IMR-90 (cell line): ENCODE measurements around the gene EDEM3. TPM values are rescaled to one million over a fixed set of nuclear protein-coding genes. Genes with fewer than 3 reads are reported as not detected.

Experiments used
- ATAC-seq: fragments of 200-7000 bp; cut with Tn5 transposase; 2 replicates; pipeline ENCODE4 v1.9.1; 2020; ENCODE audit warnings: low read depth, mild to moderate bottlenecking, moderate library complexity
- BruUV-seq: library from RNA; stranded (reverse); fragments of 400-500 nt; replicated peaks from 2 replicates; lab custom pipeline; 2021; lab: Mats Ljungman, UMichigan
- CTCF ChIA-PET: fragments of 300-600 bp; formaldehyde crosslinking; extraction: SDS; loops from one replicate; lab custom pipeline; 2021; ENCODE audit warnings: antibody characterized with exemption; lab: Yijun Ruan, JAX
- POLR2A ChIA-PET: fragments of 300-600 bp; sonication (Branson Sonifier 250); formaldehyde crosslinking; loops from one replicate; lab custom pipeline; 2022; ENCODE audit warnings: antibody characterized with exemption; ENCODE audit not compliant: unreplicated experiment; lab: Charles Lee
- DNase-seq: peaks from one replicate; pipeline ENCODE4 v3.0.0; 2013
- H2AFZ ChIP-seq: replicated peaks from 2 replicates; pipeline ENCODE3; 2013; ENCODE audit warnings: low read length, mild to moderate bottlenecking; ENCODE audit not compliant: poor library complexity
- H2AK5ac ChIP-seq: 2 replicates; pipeline ENCODE4 v1.6.1; 2013; ENCODE audit warnings: low read depth, low read length, inconsistent platforms
- H2AK9ac ChIP-seq: replicated peaks from 2 replicates; pipeline ENCODE3; 2013; ENCODE audit warnings: mild to moderate bottlenecking, low read depth, low read length, moderate library complexity; ENCODE audit not compliant: poor library complexity
- H2BK120ac ChIP-seq: 2 replicates; pipeline ENCODE4 v1.6.1; 2013; ENCODE audit warnings: low read depth, low read length, inconsistent platforms
- H2BK15ac ChIP-seq: 3 replicates; pipeline ENCODE4 v1.6.1; 2013; ENCODE audit warnings: low read depth, low read length, inconsistent platforms
- H2BK20ac ChIP-seq: 2 replicates; pipeline ENCODE4 v1.6.1; 2013; ENCODE audit warnings: low read depth, mild to moderate bottlenecking, inconsistent platforms, low read length, moderate library complexity
- H2BK5ac ChIP-seq: 2 replicates; pipeline ENCODE4 v1.6.1; 2013; ENCODE audit warnings: mild to moderate bottlenecking, low read depth, low read length, inconsistent platforms; ENCODE audit not compliant: poor library complexity, severe bottlenecking
- H3K14ac ChIP-seq: replicated peaks from 2 replicates; pipeline ENCODE4 v1.6.1; 2013; ENCODE audit warnings: low read depth, low read length, inconsistent platforms
- H3K18ac ChIP-seq: 2 replicates; pipeline ENCODE4 v1.6.1; 2013; ENCODE audit warnings: low read depth, low read length, control low read depth
- H3K23ac ChIP-seq: 2 replicates; pipeline ENCODE4 v1.6.1; 2013; ENCODE audit warnings: low read depth, low read length, inconsistent platforms
- H3K27ac ChIP-seq: 2 replicates; pipeline ENCODE4 v1.5.1; 2013; ENCODE audit warnings: mild to moderate bottlenecking, control low read depth, low read length; ENCODE audit not compliant: insufficient read depth
- H3K27me3 ChIP-seq: 2 replicates; pipeline ENCODE4 v1.6.1; 2013; ENCODE audit warnings: low read length; ENCODE audit not compliant: control insufficient read depth, insufficient read depth
- H3K36me3 ChIP-seq: 2 replicates; pipeline ENCODE4 v1.6.1; 2013; ENCODE audit warnings: low read length, mixed read lengths; ENCODE audit not compliant: control insufficient read depth, insufficient read depth
- H3K4ac ChIP-seq: 2 replicates; pipeline ENCODE4 v1.6.1; 2013; ENCODE audit warnings: low read depth, low read length, inconsistent platforms
- H3K4me1 ChIP-seq: 2 replicates; pipeline ENCODE4 v1.6.1; 2013; ENCODE audit warnings: low read length, mixed read lengths; ENCODE audit not compliant: control insufficient read depth, insufficient read depth
- H3K4me2 ChIP-seq: 2 replicates; pipeline ENCODE4 v1.6.1; 2013; ENCODE audit warnings: low read depth, mild to moderate bottlenecking, control low read depth, low read length, moderate library complexity
- H3K4me3 ChIP-seq: 2 replicates; pipeline ENCODE4 v1.5.1; 2013; ENCODE audit warnings: low read depth, mild to moderate bottlenecking, control low read depth, low read length, moderate library complexity; ENCODE audit not compliant: insufficient read depth
- H3K56ac ChIP-seq: 2 replicates; pipeline ENCODE4 v1.6.1; 2013; ENCODE audit warnings: low read length, inconsistent platforms; ENCODE audit not compliant: insufficient read depth; ENCODE audit errors: extremely low read depth
- H3K79me1 ChIP-seq, 2 experiments: 2 replicates each; pipeline ENCODE4 v1.6.1; 2013; ENCODE audit warnings: low read length in 2 of 2, inconsistent platforms in 1 of 2, low read depth in 1 of 2
- H3K9ac ChIP-seq: 2 replicates; pipeline ENCODE4 v1.6.1; 2013; ENCODE audit warnings: low read depth, low read length, control low read depth
- H3K9me1 ChIP-seq: 2 replicates; pipeline ENCODE4 v1.6.1; 2013; ENCODE audit warnings: low read length, inconsistent platforms; ENCODE audit not compliant: insufficient read depth
- H3K9me3 ChIP-seq: 2 replicates; pipeline ENCODE4 v1.6.1; 2013; ENCODE audit warnings: low read length; ENCODE audit not compliant: control insufficient read depth, insufficient read depth
- H4K20me1 ChIP-seq: 2 replicates; pipeline ENCODE4 v1.6.1; 2013; ENCODE audit warnings: low read length, inconsistent platforms; ENCODE audit not compliant: insufficient read depth
- H4K5ac ChIP-seq: 2 replicates; pipeline ENCODE4 v1.6.1; 2013; ENCODE audit warnings: mild to moderate bottlenecking, low read depth, low read length, control low read depth
- H4K8ac ChIP-seq, 2 experiments: 2 replicates each; pipeline ENCODE4 v1.6.1; 2013; ENCODE audit warnings: low read depth in 2 of 2, low read length in 2 of 2, control low read depth in 1 of 2, inconsistent platforms in 1 of 2
- H4K91ac ChIP-seq: 2 replicates; pipeline ENCODE4 v1.6.1; 2013; ENCODE audit warnings: low read depth, low read length, inconsistent platforms; ENCODE audit not compliant: insufficient read depth
- BHLHE40 ChIP-seq: fragments of 150-350 bp; IDR thresholded peaks from 2 replicates; pipeline ENCODE4 v1.6.1; 2016; ENCODE audit warnings: mild to moderate bottlenecking, low read depth, low read length
- CTCF ChIP-seq: conservative IDR thresholded peaks from 2 replicates; pipeline ENCODE4 v1.5.1; 2012; ENCODE audit warnings: mild to moderate bottlenecking, low read depth, low read length, improper control_type of control experiment
- MXI1 ChIP-seq: IDR thresholded peaks from 2 replicates; pipeline ENCODE4 v1.6.1; 2012; ENCODE audit warnings: low read depth, mild to moderate bottlenecking, low read length, moderate library complexity, borderline replicate concordance
- SMC3 ChIP-seq: fragments of 150-350 bp; IDR thresholded peaks from 2 replicates; pipeline ENCODE4 v1.6.1; 2016; ENCODE audit warnings: low read depth, mild to moderate bottlenecking, antibody characterized with exemption, low read length, moderate library complexity
- USF2 ChIP-seq: fragments of 150-350 bp; IDR thresholded peaks from 2 replicates; pipeline ENCODE4 v1.6.1; 2017; ENCODE audit warnings: mild to moderate bottlenecking, antibody characterized with exemption, low read length, low read depth
- dilution Hi-C: fragments of 300-500 bp; cut with HindIII; formaldehyde crosslinking; loops from one replicate; pipeline ENCODE4 v1.14.3; 2018; ENCODE audit warnings: low sequenced_read_pairs; ENCODE audit not compliant: unreplicated experiment
- in situ Hi-C: fragments of 300-500 bp; cut with MboI; formaldehyde crosslinking; loops from 3 replicates; pipeline ENCODE4 v1.14.3; 2019; ENCODE audit warnings: low sequenced_read_pairs, inconsistent platforms, mixed read lengths
- intact Hi-C: fragments of 100-400 bp; cut with micrococcal nuclease; formaldehyde crosslinking; loops from 2 replicates; pipeline ENCODE4 v1.10.0; 2022
- polyA plus RNA-seq, 3 experiments: library from polyadenylated mRNA; depleted of rRNA; stranded (reverse); fragments of >200 nt; gene quantifications; 2 replicates each; pipeline ENCODE4 v1.2.3, GENCODE V29; 2012; ENCODE audit warnings: low replicate concordance in 1 of 3
- total RNA-seq: library from RNA; depleted of rRNA; stranded (reverse); fragments of >200 nt; gene quantifications from 2 replicates; pipeline ENCODE4 v1.2.3, GENCODE V29; 2012
- TF ChIP-seq, protein P1 (sequence below): fragments of 150-350 bp; IDR thresholded peaks from 2 replicates; pipeline ENCODE4 v1.6.1; 2016; ENCODE audit warnings: low read depth, mild to moderate bottlenecking, low read length, moderate library complexity, borderline replicate concordance

The EDEM3 gene
- total and polyA plus RNA-seq, 2 of the 4 experiments (the other 2 are of a cell fraction), result 17.5 to 29.9 TPM

GRCh38 chr1:184775329-184775728 is 20.7 kb upstream of the EDEM3 start:
- H2BK120ac ChIP-seq, result no peak overlapping the region
- ATAC-seq, result no peak
- H4K91ac ChIP-seq, result no peak overlapping the region
- H3K56ac ChIP-seq, result no peak overlapping the region
- H2BK15ac ChIP-seq, result no peak overlapping the region
- H3K9me1 ChIP-seq, result no peaks in the 10 kb centered on the region
- H3K27me3 ChIP-seq, result no peaks in the 10 kb centered on the region
- H3K4me3 ChIP-seq, result no peak overlapping the region
- no peaks in the 10 kb centered on the region for H4K20me1 ChIP-seq
- H3K4me1 ChIP-seq, result no peaks in the 10 kb centered on the region
- no peak overlapping the region for H3K4ac ChIP-seq
- no peak overlapping the region for H2BK20ac ChIP-seq
- DNase-seq, result no peak
- no peak overlapping the region for H4K5ac ChIP-seq
- no TSS peak for BruUV-seq
- TF ChIP-seq SMC3 (no peak), BHLHE40 (no peak), USF2 (no peak), CTCF (no peak), MXI1 (no peak)
- TF ChIP-seq, protein P1, sequence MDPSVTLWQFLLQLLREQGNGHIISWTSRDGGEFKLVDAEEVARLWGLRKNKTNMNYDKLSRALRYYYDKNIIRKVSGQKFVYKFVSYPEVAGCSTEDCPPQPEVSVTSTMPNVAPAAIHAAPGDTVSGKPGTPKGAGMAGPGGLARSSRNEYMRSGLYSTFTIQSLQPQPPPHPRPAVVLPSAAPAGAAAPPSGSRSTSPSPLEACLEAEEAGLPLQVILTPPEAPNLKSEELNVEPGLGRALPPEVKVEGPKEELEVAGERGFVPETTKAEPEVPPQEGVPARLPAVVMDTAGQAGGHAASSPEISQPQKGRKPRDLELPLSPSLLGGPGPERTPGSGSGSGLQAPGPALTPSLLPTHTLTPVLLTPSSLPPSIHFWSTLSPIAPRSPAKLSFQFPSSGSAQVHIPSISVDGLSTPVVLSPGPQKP, result no peak
- H2AK9ac ChIP-seq, result no peak overlapping the region
- in situ Hi-C loops (no loop called here), intact Hi-C loops (no loop called here), dilution Hi-C loops (no loop called here)
- ChIA-PET CTCF (no interaction called here), POLR2A (no interaction called here)
- H3K23ac ChIP-seq, result no peak overlapping the region
- no peak overlapping the region for H3K27ac ChIP-seq
- no peaks in the 10 kb centered on the region for H3K9me3 ChIP-seq
- no peak overlapping the region for H3K18ac ChIP-seq
- no peak overlapping the region for H3K14ac ChIP-seq
- H2BK5ac ChIP-seq, result no peak overlapping the region
- no peak overlapping the region for H3K4me2 ChIP-seq
- H2AK5ac ChIP-seq, result no peak overlapping the region
- no peaks in the 10 kb centered on the region for H3K36me3 ChIP-seq
- no peak overlapping the region for H2AFZ ChIP-seq
- no peak overlapping the region for H4K8ac ChIP-seq
- H3K79me1 ChIP-seq, result no peaks in the 10 kb centered on the region
- no peak overlapping the region for H3K9ac ChIP-seq
